ENCODE data around the gene DDB1.

Gene DDB1

DNA sequence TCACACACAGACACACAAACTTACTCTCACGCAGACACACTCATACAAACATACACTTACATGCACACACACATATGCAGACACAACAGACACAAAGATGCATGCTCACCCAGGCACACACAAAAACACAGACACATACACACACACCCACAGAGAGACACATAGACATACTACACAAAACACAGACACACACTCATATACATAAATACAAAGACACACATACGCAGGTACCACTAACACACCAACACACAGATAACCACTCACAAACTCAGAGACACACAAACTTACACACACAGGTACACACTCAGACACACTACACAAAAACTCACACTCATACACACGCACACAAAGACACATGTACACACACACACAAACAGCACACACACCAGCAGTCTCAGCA lies 60.2 kb downstream of the DDB1 start:
- DNase-seq = no peak
- H3K4me3 Mint-ChIP-seq = no peak overlapping the region
- peaks cover 4% of the 10 kb centered on the region for H3K4me1 Mint-ChIP-seq
- H3K36me3 Mint-ChIP-seq (ENCODE audit: low read depth) = peaks cover 19% of the 10 kb centered on the region
- H3K27me3 Mint-ChIP-seq (ENCODE audit: low read depth, poor library complexity) = no peaks in the 10 kb centered on the region
- no peak overlapping the region for H3K27ac Mint-ChIP-seq
- H3K9me3 Mint-ChIP-seq = no peaks in the 10 kb centered on the region
- TF ChIP-seq, protein P1, sequence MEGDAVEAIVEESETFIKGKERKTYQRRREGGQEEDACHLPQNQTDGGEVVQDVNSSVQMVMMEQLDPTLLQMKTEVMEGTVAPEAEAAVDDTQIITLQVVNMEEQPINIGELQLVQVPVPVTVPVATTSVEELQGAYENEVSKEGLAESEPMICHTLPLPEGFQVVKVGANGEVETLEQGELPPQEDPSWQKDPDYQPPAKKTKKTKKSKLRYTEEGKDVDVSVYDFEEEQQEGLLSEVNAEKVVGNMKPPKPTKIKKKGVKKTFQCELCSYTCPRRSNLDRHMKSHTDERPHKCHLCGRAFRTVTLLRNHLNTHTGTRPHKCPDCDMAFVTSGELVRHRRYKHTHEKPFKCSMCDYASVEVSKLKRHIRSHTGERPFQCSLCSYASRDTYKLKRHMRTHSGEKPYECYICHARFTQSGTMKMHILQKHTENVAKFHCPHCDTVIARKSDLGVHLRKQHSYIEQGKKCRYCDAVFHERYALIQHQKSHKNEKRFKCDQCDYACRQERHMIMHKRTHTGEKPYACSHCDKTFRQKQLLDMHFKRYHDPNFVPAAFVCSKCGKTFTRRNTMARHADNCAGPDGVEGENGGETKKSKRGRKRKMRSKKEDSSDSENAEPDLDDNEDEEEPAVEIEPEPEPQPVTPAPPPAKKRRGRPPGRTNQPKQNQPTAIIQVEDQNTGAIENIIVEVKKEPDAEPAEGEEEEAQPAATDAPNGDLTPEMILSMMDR (IDR thresholded peaks at IDR 0.05) = no peak

DNA sequence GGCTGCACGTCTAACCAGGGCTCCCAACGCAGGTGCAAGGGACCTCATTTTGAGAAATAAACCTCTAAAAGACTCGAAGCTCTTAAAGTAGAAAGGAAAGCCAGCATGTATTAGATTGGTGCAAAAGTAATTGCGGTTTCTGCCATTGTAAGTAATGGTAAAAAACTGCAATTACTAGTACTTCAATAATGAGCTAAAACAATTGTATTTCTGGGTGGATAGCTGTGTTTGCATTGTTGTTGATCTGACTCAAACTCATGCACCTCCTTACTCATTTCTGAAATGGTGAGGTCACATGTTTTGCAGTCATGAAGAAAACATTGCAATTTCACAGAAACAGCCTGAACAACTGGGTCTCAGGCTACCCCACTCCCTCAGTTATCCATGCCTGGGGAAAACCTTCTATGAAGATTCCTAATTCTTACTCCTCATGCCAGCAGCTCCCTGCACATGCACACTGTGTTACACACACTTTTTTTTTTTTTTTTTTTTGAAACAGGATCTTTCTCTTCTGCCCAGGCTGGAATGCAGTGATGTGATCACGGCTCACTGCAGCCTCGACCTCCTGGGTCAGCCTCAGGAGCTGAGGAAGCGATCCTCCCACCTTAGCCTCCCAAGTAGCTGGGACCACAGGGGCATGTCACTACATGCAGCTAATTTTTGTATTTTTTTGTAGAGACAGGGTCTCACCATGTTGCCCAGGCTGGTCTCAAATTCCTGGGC lies 62.4 kb downstream of the DDB1 start:
- peaks cover 1% of the 10 kb centered on the region for H3K27me3 Mint-ChIP-seq (ENCODE audit: low read depth, poor library complexity)
- TF ChIP-seq, protein P1 (IDR thresholded peaks at IDR 0.05) = no peak
- no peak overlapping the region for H3K4me3 Mint-ChIP-seq

DNA sequence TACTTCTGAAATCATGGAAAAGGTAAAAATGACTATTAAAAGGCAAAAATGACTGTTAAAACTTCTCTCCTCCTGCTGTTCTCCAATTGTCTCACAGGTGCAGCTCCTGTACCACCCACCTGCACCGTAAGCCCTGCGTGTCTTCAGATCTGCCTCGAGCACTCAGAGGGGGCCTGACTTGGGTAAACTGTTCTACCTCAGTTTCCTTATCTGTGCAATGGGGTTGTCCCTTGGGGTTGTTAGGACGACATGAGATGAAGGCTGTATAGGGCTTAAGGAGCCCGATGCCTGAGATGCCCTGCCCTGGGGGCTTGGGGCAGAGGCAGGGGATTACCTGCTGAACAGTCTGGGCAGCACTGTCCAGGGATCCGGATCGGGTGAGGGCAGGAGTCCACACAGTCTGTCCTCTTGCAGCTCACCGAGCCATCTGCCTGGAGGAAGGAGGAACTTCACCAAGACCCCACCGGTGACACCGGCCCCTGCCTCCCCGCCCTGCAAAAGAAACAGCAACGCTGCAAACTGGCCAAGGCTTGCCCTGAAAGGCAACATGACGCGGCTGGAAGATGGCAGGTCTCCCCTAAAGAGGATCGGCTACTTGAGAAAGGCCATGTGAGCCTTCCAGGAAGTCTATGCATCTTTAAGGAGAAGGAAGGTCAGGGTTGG lies 64.2 kb downstream of the DDB1 start:
- DNase-seq = no peak
- no peaks in the 10 kb centered on the region for H3K9me3 Mint-ChIP-seq
- peaks cover 5% of the 10 kb centered on the region for H3K27me3 Mint-ChIP-seq (ENCODE audit: low read depth, poor library complexity)
- H3K4me3 Mint-ChIP-seq = no peak overlapping the region
- no peak overlapping the region for H3K27ac Mint-ChIP-seq
- peaks cover 35% of the 10 kb centered on the region for H3K36me3 Mint-ChIP-seq (ENCODE audit: low read depth)
- H3K4me1 Mint-ChIP-seq = no peaks in the 10 kb centered on the region
- TF ChIP-seq, protein P1 (IDR thresholded peaks at IDR 0.05) = no peak

More for the DNA sequence above, 62.4 kb downstream of the DDB1 start:
- Mint-ChIP-seq H3K4me1 (no peaks in the 10 kb centered on the region), H3K36me3 (ENCODE audit: low read depth) (peaks cover 34% of the 10 kb centered on the region), H3K9me3 (no peaks in the 10 kb centered on the region), H3K27ac (no peak overlapping the region)
- DNase-seq = no peak

DNA sequence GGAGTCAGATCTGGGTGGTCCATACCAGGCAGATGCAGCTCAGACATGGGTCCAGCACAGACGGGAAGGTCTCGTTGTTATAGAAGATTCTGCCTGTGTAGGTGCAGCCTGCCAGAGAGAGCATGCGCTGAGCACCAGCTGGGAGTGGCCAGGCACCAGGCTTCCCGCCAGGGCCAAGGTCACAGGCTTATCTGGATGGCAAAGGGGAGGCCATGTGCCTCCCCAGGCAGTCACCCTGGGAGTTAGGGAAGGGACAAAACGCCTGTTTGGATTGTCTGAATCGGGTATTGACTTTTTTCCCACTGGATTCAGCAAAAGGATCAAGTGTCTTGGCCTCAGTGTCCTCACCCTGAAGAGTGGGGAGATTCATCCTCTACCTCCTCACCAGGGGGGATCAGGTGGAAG lies 65.5 kb downstream of the DDB1 start:
- Mint-ChIP-seq H3K4me3 (no peak overlapping the region), H3K9me3 (no peaks in the 10 kb centered on the region), H3K27ac (peak overlapping the region; percentile 80), H3K4me1 (no peaks in the 10 kb centered on the region), H3K36me3 (ENCODE audit: low read depth) (peaks cover 41% of the 10 kb centered on the region), H3K27me3 (ENCODE audit: low read depth, poor library complexity) (peaks cover 5% of the 10 kb centered on the region)
- DNase-seq = no peak
- TF ChIP-seq, protein P1 (IDR thresholded peaks at IDR 0.05) = no peak

DNA sequence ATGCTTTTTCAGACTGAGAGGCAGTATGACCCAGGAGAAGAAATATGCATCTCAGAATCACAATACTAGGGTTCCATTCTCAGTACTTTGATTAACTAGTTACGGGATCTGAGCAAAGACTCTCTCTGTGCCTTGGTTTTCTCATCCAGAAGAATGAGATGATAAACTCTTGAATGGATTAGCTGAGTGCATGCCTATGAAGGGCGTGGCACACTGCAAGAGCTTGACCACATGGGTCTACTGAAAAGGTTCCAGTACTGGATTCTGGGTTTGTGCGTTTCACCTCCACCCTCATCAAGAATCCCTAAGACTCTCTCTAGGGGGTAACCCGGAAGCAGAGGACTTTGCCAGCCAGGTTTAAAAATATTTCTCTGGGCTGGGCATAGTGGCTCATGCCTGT lies 66.3 kb downstream of the DDB1 start:
- peaks cover 41% of the 10 kb centered on the region for H3K36me3 Mint-ChIP-seq (ENCODE audit: low read depth)
- TF ChIP-seq, protein P1 (IDR thresholded peaks at IDR 0.05) = no peak
- H3K27ac Mint-ChIP-seq = no peak overlapping the region
- DNase-seq = no peak
- H3K27me3 Mint-ChIP-seq (ENCODE audit: low read depth, poor library complexity) = peaks cover 5% of the 10 kb centered on the region
- H3K4me1 Mint-ChIP-seq = no peaks in the 10 kb centered on the region
- H3K4me3 Mint-ChIP-seq = no peak overlapping the region
- no peaks in the 10 kb centered on the region for H3K9me3 Mint-ChIP-seq
